ENCODE measurements around the gene MYLK2. TPM values are rescaled to one million over a fixed set of nuclear protein-coding genes. Genes with fewer than 3 reads are reported as not detected.

Gene MYLK2
- total RNA-seq, 2 experiments from 2014 or later: 0.67 to 0.69 TPM

- H3K4me2 ChIP-seq (ENCODE audit: low read length): no peak overlapping the region
- no peak for DNase-seq (ENCODE audit: low spot score)
- H2AFZ ChIP-seq (ENCODE audit: low read length): no peak overlapping the region
- ChIA-PET CTCF (ENCODE audit: unreplicated experiment) (no interaction called here), POLR2A (no interaction called here)
- peaks cover 2% of the 10 kb centered on the region for H3K4me1 ChIP-seq (ENCODE audit: insufficient read depth, low read length, poor library complexity, severe bottlenecking)
- H3K4me3 ChIP-seq (ENCODE audit: low read depth, low read length, poor library complexity, severe bottlenecking): no peak overlapping the region
- no peaks in the 10 kb centered on the region for H3K36me3 ChIP-seq (ENCODE audit: insufficient read depth, low read length)
- no peaks in the 10 kb centered on the region for H3K9me3 ChIP-seq (ENCODE audit: low read length)
- H3K79me2 ChIP-seq (ENCODE audit: insufficient read depth, low read depth, low read length): no peaks in the 10 kb centered on the region
- H3K27ac ChIP-seq (ENCODE audit: low read depth, low read length, poor library complexity, severe bottlenecking): no peak overlapping the region
- no peaks in the 10 kb centered on the region for H4K20me1 ChIP-seq (ENCODE audit: insufficient read depth, low read length)
- BruUV-seq (replicated peaks): no TSS peak
- TF ChIP-seq EZH2phosphoT487 (IDR thresholded peaks at IDR 0.05; ENCODE audit: borderline replicate concordance, low read depth, low read length): no peak
- TF ChIP-seq, protein P1, sequence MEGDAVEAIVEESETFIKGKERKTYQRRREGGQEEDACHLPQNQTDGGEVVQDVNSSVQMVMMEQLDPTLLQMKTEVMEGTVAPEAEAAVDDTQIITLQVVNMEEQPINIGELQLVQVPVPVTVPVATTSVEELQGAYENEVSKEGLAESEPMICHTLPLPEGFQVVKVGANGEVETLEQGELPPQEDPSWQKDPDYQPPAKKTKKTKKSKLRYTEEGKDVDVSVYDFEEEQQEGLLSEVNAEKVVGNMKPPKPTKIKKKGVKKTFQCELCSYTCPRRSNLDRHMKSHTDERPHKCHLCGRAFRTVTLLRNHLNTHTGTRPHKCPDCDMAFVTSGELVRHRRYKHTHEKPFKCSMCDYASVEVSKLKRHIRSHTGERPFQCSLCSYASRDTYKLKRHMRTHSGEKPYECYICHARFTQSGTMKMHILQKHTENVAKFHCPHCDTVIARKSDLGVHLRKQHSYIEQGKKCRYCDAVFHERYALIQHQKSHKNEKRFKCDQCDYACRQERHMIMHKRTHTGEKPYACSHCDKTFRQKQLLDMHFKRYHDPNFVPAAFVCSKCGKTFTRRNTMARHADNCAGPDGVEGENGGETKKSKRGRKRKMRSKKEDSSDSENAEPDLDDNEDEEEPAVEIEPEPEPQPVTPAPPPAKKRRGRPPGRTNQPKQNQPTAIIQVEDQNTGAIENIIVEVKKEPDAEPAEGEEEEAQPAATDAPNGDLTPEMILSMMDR (conservative IDR thresholded peaks at IDR 0.05; ENCODE audit: low read length): no peak
- intact Hi-C loops (cut with micrococcal nuclease; ENCODE audit: unreplicated experiment): no loop called here
- H3K9me2 ChIP-seq (ENCODE audit: insufficient read depth, low read length): no peaks in the 10 kb centered on the region
These were observed 47.1 kb downstream of the MYLK2 start for GRCh38 chr20:31866221-31866620.

DNA sequence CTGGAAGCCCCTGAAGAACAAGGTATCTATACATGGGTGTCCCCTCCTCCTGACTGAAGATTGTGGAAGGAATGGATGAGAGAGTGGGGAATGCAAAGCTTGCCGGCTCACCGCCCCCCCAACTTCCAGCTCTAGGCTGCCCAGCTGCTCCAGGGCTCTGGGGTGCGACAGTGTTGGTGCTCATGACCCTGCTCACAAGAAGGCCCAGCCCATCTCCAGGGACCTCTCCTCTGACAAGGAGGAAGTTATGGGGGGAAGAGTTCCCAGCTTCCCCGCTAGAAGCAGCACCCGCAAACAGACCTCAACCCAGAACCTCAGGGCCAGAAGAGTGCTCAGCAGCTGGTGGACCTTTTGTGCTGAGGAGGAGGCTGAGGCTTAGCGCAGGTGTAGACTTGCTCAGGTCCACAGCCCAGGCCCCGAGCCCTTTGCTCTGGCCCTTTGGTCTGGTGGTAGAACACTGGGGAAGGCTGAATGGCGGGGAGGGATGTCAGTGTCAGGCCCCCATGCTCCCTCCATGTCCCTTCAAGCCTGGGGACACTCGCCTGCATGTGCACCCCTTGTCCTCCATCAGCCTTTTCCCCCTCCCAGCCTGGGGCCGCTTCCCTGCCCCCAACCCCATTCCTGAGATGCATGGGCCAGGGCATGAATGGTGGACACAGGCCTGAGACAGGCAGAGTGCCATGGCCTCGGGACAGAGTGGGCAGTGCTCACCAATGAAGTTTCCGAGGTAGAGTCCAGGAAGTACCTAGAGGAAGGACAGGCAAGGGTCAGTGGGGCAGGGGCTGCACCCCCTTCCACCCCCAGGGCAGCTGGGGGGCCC lies 49.9 kb downstream of the MYLK2 start:
- Histone ChIP-seq H3K9me2 (ENCODE audit: insufficient read depth, low read length) (no peaks in the 10 kb centered on the region), H3K4me2 (ENCODE audit: low read length) (no peak overlapping the region), H3K27ac (ENCODE audit: low read depth, low read length, poor library complexity, severe bottlenecking) (no peak overlapping the region), H2AFZ (ENCODE audit: low read length) (no peak overlapping the region), H3K9me3 (ENCODE audit: low read length) (no peaks in the 10 kb centered on the region), H3K79me2 (ENCODE audit: insufficient read depth, low read depth, low read length) (no peaks in the 10 kb centered on the region), H3K4me3 (ENCODE audit: low read depth, low read length, poor library complexity, severe bottlenecking) (no peak overlapping the region), H3K36me3 (ENCODE audit: insufficient read depth, low read length) (no peaks in the 10 kb centered on the region), H3K4me1 (ENCODE audit: insufficient read depth, low read length, poor library complexity, severe bottlenecking) (no peaks in the 10 kb centered on the region), H4K20me1 (ENCODE audit: insufficient read depth, low read length) (no peaks in the 10 kb centered on the region)
- intact Hi-C loops (cut with micrococcal nuclease; ENCODE audit: unreplicated experiment): no loop called here
- no peak for DNase-seq (ENCODE audit: low spot score)
- BruUV-seq (replicated peaks): no TSS peak
- no peak for TF ChIP-seq EZH2phosphoT487 (IDR thresholded peaks at IDR 0.05; ENCODE audit: borderline replicate concordance, low read depth, low read length)
- TF ChIP-seq, protein P1 (conservative IDR thresholded peaks at IDR 0.05; ENCODE audit: low read length): no peak
- CTCF ChIA-PET (ENCODE audit: unreplicated experiment): no interaction called here
- POLR2A ChIA-PET: interaction anchor here (0.7 kb wide), 1 partner anchor 173 kb away, joined by 5 read pairs; no protein-coding TSS in a partner anchor

GRCh38 chr20:31869673-31869941 lies 50.5 kb downstream of the MYLK2 start:
- Histone ChIP-seq H4K20me1 (ENCODE audit: insufficient read depth, low read length) (no peaks in the 10 kb centered on the region), H2AFZ (ENCODE audit: low read length) (no peak overlapping the region), H3K36me3 (ENCODE audit: insufficient read depth, low read length) (no peaks in the 10 kb centered on the region), H3K4me1 (ENCODE audit: insufficient read depth, low read length, poor library complexity, severe bottlenecking) (no peaks in the 10 kb centered on the region), H3K4me3 (ENCODE audit: low read depth, low read length, poor library complexity, severe bottlenecking) (no peak overlapping the region), H3K9me2 (ENCODE audit: insufficient read depth, low read length) (no peaks in the 10 kb centered on the region), H3K9me3 (ENCODE audit: low read length) (no peaks in the 10 kb centered on the region), H3K27ac (ENCODE audit: low read depth, low read length, poor library complexity, severe bottlenecking) (no peak overlapping the region), H3K79me2 (ENCODE audit: insufficient read depth, low read depth, low read length) (no peaks in the 10 kb centered on the region), H3K4me2 (ENCODE audit: low read length) (no peak overlapping the region)
- no peak for DNase-seq (ENCODE audit: low spot score)
- intact Hi-C loops (cut with micrococcal nuclease; ENCODE audit: unreplicated experiment): no loop called here
- no peak for TF ChIP-seq EZH2phosphoT487 (IDR thresholded peaks at IDR 0.05; ENCODE audit: borderline replicate concordance, low read depth, low read length)
- TF ChIP-seq, protein P1 (conservative IDR thresholded peaks at IDR 0.05; ENCODE audit: low read length): no peak
- BruUV-seq (replicated peaks): no TSS peak
- ChIA-PET POLR2A (no interaction called here), CTCF (ENCODE audit: unreplicated experiment) (no interaction called here)
